Adrenal gland (tissue), 12 donors: ENCODE measurements around the gene HOMEZ. TPM values are rescaled to one million over a fixed set of nuclear protein-coding genes. Genes with fewer than 3 reads are reported as not detected.
"Not testable (repeated sequence)": the region's sequence is repeated elsewhere in the genome, so short reads cannot be mapped to it uniquely, and the experiment has no call there.

Experiments used
- DNase-seq, 7 donors: peaks; one replicate each; pipeline ENCODE4 v3.0.0-alpha.2; 2019 to 2020
- H3K27ac ChIP-seq, 5 donors: fragments of 200-600 bp; sonication (generic) in 4 of 5; 1 replicate in 3 of 5; 2 replicates in 2 of 5; pipeline versions ENCODE4 v1.5.1 to v1.8.0; 2016 to 2020; ENCODE audit warnings: mild to moderate bottlenecking in 1 of 5
- H3K27me3 ChIP-seq: fragments of 200-600 bp; 2 replicates; pipeline ENCODE4 v1.8.0; 2021
- H3K36me3 ChIP-seq, 2 donors: fragments of 200-600 bp; replicated peaks in 1 of 2; 1 replicate in 1 of 2; 2 replicates in 1 of 2; pipeline versions ENCODE4 v1.5.1 to v1.8.0; 2018 to 2022
- H3K4me1 ChIP-seq, 2 donors: fragments of 200-600 bp; replicated peaks in 1 of 2; 1 replicate in 1 of 2; 2 replicates in 1 of 2; pipeline versions ENCODE4 v1.5.1 to v1.8.0; 2018 to 2021
- H3K4me3 ChIP-seq, 4 donors: fragments of 200-600 bp; sonication (generic) in 3 of 4; one replicate each; pipeline ENCODE4 v1.5.1; 2016 to 2018
- H3K9me3 ChIP-seq, 3 donors: fragments of 200-600 bp; sonication (generic) in 1 of 3; replicated peaks in 1 of 3; 1 replicate in 2 of 3; 2 replicates in 1 of 3; pipeline versions ENCODE4 v1.5.1 to v1.8.0; 2016 to 2021
- CTCF ChIP-seq, 6 experiments: fragments of 450-650 bp in 4 of 6; fragments of 200-600 bp in 2 of 6; sonication (generic) in 1 of 6; IDR thresholded peaks; 1 replicate in 5 of 6; 2 replicates in 1 of 6; pipeline versions ENCODE4 v1.5.1 to v1.8.0; 2016 to 2021; ENCODE audit warnings: antibody characterized with exemption in 6 of 6, mild to moderate bottlenecking in 2 of 6, moderate library complexity in 1 of 6
- POLR2A ChIP-seq, 2 donors: fragments of 450-650 bp; IDR thresholded peaks; one replicate each; pipeline ENCODE4 v1.6.1; 2017; ENCODE audit warnings: antibody characterized with exemption in 2 of 2, mild to moderate bottlenecking in 2 of 2, moderate library complexity in 1 of 2
- WGBS, 4 donors: extraction: QIAGEN DNeasy Blood & Tissue Kit in 2 of 4; methylation state at CpG; one replicate each; pipeline versions ENCODE4 v1.1.5 to v1.1.7; 2013 to 2017; 5-methylcytosine and 5-hydroxymethylcytosine counted together
- intact Hi-C, 2 donors: fragments of 100-400 bp; cut with DNase I; formaldehyde crosslinking; loops; one replicate each; pipeline versions ENCODE4 v1.14.1 to v1.15.0; 2022 to 2023
- polyA plus RNA-seq, 3 donors: library from polyadenylated mRNA; stranded (reverse); fragments of 200-250 nt in 2 of 3; fragments of 350-450 nt in 1 of 3; fragmentation: Illumina TruSeq in 1 of 3; extraction: RNeasy Lipid Tissue Mini Kit (QIAGEN cat#74804) in 1 of 3; gene quantifications; one replicate each; pipeline ENCODE4 v1.2.3, GENCODE V29; 2013 to 2014
- total RNA-seq, 9 donors: library from RNA; depleted of rRNA in 4 of 9; stranded (reverse); fragments of >200 nt in 4 of 9; fragments of 120-200 nt in 1 of 9; fragmentation: NEBNext Ultra II Directional in 1 of 9; extraction: Animal tissue kit (Norgen Biotek cat#: 25700) in 1 of 9; gene quantifications; one replicate each; pipeline versions ENCODE4 v1.1.0 to v1.2.4, GENCODE V29; 2013 to 2023
- donor health status: healthy with polysubstance abuse.
- donor health status: Bipolar disorder and iron deficiency.
- donor health status: DM: yes; HTN: yes; CAD: no.
- donor health status: DM: no; HTN: no; CAD: no.
- donor health status: DM: no; HTN: no; CAD: no.
- donor health status: DM: yes; HTN: yes; CAD: no.

HOMEZ gene
- total and polyA plus RNA-seq, 12 donors: 4.5 to 15.0 (median 9.0) TPM

DNA sequence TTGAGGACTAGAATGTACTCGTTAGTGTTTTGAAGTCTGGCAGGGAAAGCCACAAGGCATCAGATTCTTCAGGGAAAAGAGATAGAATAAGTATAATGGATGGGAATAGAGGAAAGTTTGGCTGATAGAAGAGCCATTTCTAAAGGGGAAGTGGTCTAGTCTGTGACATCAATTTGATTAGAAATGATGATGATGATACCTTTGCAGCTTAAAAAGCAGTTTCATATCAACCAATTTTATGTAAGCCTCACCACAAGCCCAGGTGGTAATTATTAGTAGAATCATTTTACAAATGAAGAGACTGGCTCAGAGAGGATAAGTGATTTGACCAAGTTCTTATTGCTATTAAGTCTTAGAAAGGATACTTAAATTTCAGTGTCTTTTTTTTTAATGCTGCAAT, 45.3 kb downstream of the HOMEZ start:
- Histone ChIP-seq H3K4me3 (no peak overlapping the region), H3K27ac (no peak overlapping the region), H3K4me1 (peaks cover 0 to 5% of the 10 kb centered on the region in 2 donors), H3K27me3 (no peaks in the 10 kb centered on the region), H3K36me3 (no peaks in the 10 kb centered on the region), H3K9me3 (no peaks in the 10 kb centered on the region)
- 52 to 65% (median 60%) methylated on average over 1 of the region's 1 CpG for WGBS, 4 donors
- TF ChIP-seq CTCF (IDR thresholded peaks at IDR 0.05) (no peak), POLR2A (IDR thresholded peaks at IDR 0.05) (no peak)
- intact Hi-C loops: no loop called here
- DNase-seq: no peak

DNA sequence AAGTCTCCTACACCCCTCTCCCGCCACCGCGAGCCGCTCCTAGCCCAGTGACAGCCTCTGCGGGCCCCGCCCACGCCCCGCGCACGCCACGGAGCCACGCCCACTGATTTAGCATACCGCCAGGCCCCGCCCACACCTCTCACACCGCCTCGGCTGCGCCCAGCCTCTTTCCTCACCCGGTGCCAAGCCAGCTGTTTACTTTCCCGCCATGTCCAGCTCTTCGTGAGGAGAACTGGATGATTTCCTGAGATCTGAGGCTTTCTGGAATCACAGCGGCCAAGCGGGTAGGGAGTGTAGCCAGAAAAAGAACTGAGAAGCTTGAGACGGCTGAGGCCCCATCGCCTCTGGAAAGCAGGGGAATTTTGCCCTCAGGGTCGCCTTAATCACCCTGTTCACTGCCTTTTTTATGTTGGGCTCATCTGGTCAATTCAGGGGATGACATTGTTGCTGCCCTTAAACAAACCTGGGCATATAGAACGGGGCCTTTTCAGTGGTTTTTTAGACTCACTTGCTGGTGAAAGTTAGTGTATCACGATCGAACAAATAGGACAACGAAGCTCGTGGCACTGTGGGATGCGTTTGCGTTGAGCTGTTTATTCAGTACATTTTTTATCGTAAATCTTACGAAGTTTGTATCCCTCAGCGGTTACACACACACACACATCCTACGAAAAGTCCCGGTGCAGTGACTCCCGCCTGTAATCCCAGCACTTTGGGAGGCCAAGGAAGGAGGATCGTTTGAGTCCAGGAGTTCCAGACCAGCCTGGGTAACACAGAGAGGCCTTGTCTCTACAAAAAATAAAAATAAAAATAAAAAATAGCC, 47.9 kb downstream of the HOMEZ start, which contains the start of gene RNF212B:
Gene RNF212B, plus strand, starts transcription at position 165 of the 823 bp plus-strand sequence. CDS start 2,410 bp downstream, outside the sequence.
- Histone ChIP-seq H3K4me1 (peaks cover 0 to 5% of the 10 kb centered on the region in 2 donors), H3K36me3 (no peaks in the 10 kb centered on the region), H3K27ac (peak within 1 kb of the TSS in 1 of 5 donors; percentile 20), H3K27me3 (no peaks in the 10 kb centered on the region), H3K4me3 (peak within 1 kb of the TSS in 1 of 4 donors; percentile 52), H3K9me3 (no peaks in the 10 kb centered on the region)
- DNase-seq: peak; percentile 75 to 90 (median 85)
- WGBS, 4 donors: 27 to 39% (median 30%) methylated on average over 31 to 39 of the region's 39 CpGs
- TF ChIP-seq CTCF (IDR thresholded peaks at IDR 0.05) (no peak), POLR2A (IDR thresholded peaks at IDR 0.05) (no peak)
- intact Hi-C loops: no loop called here

- DNase-seq, intact Hi-C loops, H3K27me3 ChIP-seq, H3K36me3 ChIP-seq, H3K4me1 ChIP-seq, H3K27ac ChIP-seq, H3K4me3 ChIP-seq, H3K9me3 ChIP-seq: not testable (repeated sequence)
- WGBS, 4 donors: 92 to 96% (median 95%) methylated on average over 10 to 38 of the region's 38 CpGs; no CpG with 5 or more reads in 1 of the 4 donors
Measured at GRCh38 chr14:23232241-23232808, 53.6 kb downstream of the HOMEZ start.

GRCh38 chr14:23228812-23229211, 57.1 kb downstream of the HOMEZ start:
- 55 to 77% (median 63%) methylated on average over 1 of the region's 1 CpG for WGBS, 4 donors
- no peak for TF ChIP-seq POLR2A (IDR thresholded peaks at IDR 0.05)
- Histone ChIP-seq H3K27ac (no peak overlapping the region), H3K4me1 (no peaks in the 10 kb centered on the region), H3K9me3 (no peaks in the 10 kb centered on the region), H3K27me3 (no peaks in the 10 kb centered on the region), H3K36me3 (no peaks in the 10 kb centered on the region), H3K4me3 (no peak overlapping the region)
- no peak for DNase-seq
- intact Hi-C loops: no loop called here

GRCh38 chr14:23227566-23227965, 58.4 kb downstream of the HOMEZ start:
- DNase-seq: no peak
- no peaks in the 10 kb centered on the region for H3K9me3 ChIP-seq
- TF ChIP-seq CTCF (IDR thresholded peaks at IDR 0.05) (no peak), POLR2A (IDR thresholded peaks at IDR 0.05) (no peak)
- WGBS, 4 donors: 46 to 71% (median 51%) methylated on average over 4 of the region's 4 CpGs
- H3K27ac ChIP-seq: no peak overlapping the region
- H3K4me3 ChIP-seq: no peak overlapping the region
- no peaks in the 10 kb centered on the region for H3K4me1 ChIP-seq
- no peaks in the 10 kb centered on the region for H3K36me3 ChIP-seq
- intact Hi-C loops: no loop called here
- no peaks in the 10 kb centered on the region for H3K27me3 ChIP-seq

GRCh38 chr14:23224958-23225357, 61.0 kb downstream of the HOMEZ start:
- H3K9me3 ChIP-seq, intact Hi-C loops, H3K4me1 ChIP-seq, H3K36me3 ChIP-seq, H3K4me3 ChIP-seq, H3K27me3 ChIP-seq, H3K27ac ChIP-seq, DNase-seq: not testable (repeated sequence)
- 62 to 100% (median 73%) methylated on average over 1 of the region's 1 CpG for WGBS, 4 donors
